H9 (cell line): ENCODE data around the gene SKIL. TPM values are rescaled to one million over a fixed set of nuclear protein-coding genes. Genes with fewer than 3 reads are reported as not detected.

Experiments
- DNase-seq: peaks from one replicate; pipeline ENCODE4 v3.0.0-alpha.2; 2017
- H2AFZ ChIP-seq: one replicate; pipeline ENCODE4 v1.6.1; 2013; ENCODE audit warnings: mild to moderate bottlenecking, low read length, control low read depth, moderate library complexity
- H2AK5ac ChIP-seq: 2 replicates; pipeline ENCODE4 v1.6.1; 2013; ENCODE audit warnings: low read length, control low read depth, mixed read lengths; ENCODE audit not compliant: insufficient read length
- H2BK120ac ChIP-seq: one replicate; pipeline ENCODE4 v1.6.1; 2013; ENCODE audit warnings: low read depth, mild to moderate bottlenecking, low read length, control low read depth, inconsistent platforms; ENCODE audit not compliant: poor library complexity, severe bottlenecking
- H2BK12ac ChIP-seq: 2 replicates; pipeline ENCODE4 v1.6.1; 2013; ENCODE audit warnings: low read length, control low read depth, mixed read lengths, low read depth; ENCODE audit not compliant: insufficient read length
- H2BK15ac ChIP-seq: 2 replicates; pipeline ENCODE4 v1.6.1; 2013; ENCODE audit warnings: low read depth, low read length, control low read depth
- H2BK20ac ChIP-seq: one replicate; pipeline ENCODE4 v1.6.1; 2013; ENCODE audit warnings: low read depth, mild to moderate bottlenecking, low read length, control low read depth, inconsistent platforms; ENCODE audit not compliant: poor library complexity, severe bottlenecking
- H2BK5ac ChIP-seq: 2 replicates; pipeline ENCODE4 v1.6.1; 2013; ENCODE audit warnings: low read length, control low read depth, mixed read lengths; ENCODE audit not compliant: insufficient read length
- H3K14ac ChIP-seq: 2 replicates; pipeline ENCODE4 v1.6.1; 2013; ENCODE audit warnings: low read length, control low read depth; ENCODE audit not compliant: insufficient read depth
- H3K18ac ChIP-seq: 2 replicates; pipeline ENCODE4 v1.6.1; 2013; ENCODE audit warnings: low read depth, mild to moderate bottlenecking, mixed read lengths, low read length, control low read depth; ENCODE audit not compliant: insufficient read length
- H3K23ac ChIP-seq: 2 replicates; pipeline ENCODE4 v1.6.1; 2013; ENCODE audit warnings: low read length, control low read depth, mixed read lengths, low read depth; ENCODE audit not compliant: insufficient read length
- H3K23me2 ChIP-seq: 2 replicates; pipeline ENCODE4 v1.6.1; 2013; ENCODE audit warnings: low read depth, mild to moderate bottlenecking, mixed read lengths, low read length, control low read depth; ENCODE audit not compliant: insufficient read length, poor library complexity, severe bottlenecking
- H3K27ac ChIP-seq: 2 replicates; pipeline ENCODE4 v1.5.1; 2013; ENCODE audit warnings: low read length, control low read depth, mixed read lengths, low read depth; ENCODE audit not compliant: insufficient read length
- H3K27me3 ChIP-seq: 2 replicates; pipeline ENCODE4 v1.6.1; 2013; ENCODE audit warnings: low read length, control low read depth, inconsistent platforms; ENCODE audit not compliant: insufficient read depth
- H3K4ac ChIP-seq: 2 replicates; pipeline ENCODE4 v1.6.1; 2013; ENCODE audit warnings: low read depth, mild to moderate bottlenecking, control low read depth, inconsistent platforms, low read length, moderate library complexity
- H3K4me1 ChIP-seq: 2 replicates; pipeline ENCODE4 v1.6.1; 2013; ENCODE audit warnings: low read length, control low read depth, inconsistent platforms; ENCODE audit not compliant: insufficient read depth
- H3K4me2 ChIP-seq: 2 replicates; pipeline ENCODE4 v1.6.1; 2013; ENCODE audit warnings: low read length, control low read depth, mixed read lengths; ENCODE audit not compliant: insufficient read length, insufficient read depth
- H3K56ac ChIP-seq: 2 replicates; pipeline ENCODE4 v1.6.1; 2013; ENCODE audit warnings: low read depth, mild to moderate bottlenecking, mixed read lengths, low read length, control low read depth; ENCODE audit not compliant: insufficient read length
- H3K79me1 ChIP-seq: 2 replicates; pipeline ENCODE4 v1.6.1; 2013; ENCODE audit warnings: low read depth, mild to moderate bottlenecking, moderate library complexity, low read length, control low read depth, inconsistent platforms; ENCODE audit not compliant: insufficient read depth, poor library complexity, severe bottlenecking
- H3K79me2 ChIP-seq: 2 replicates; pipeline ENCODE4 v1.6.1; 2013; ENCODE audit warnings: low read length, control low read depth, inconsistent platforms; ENCODE audit not compliant: insufficient read depth
- H3K9ac ChIP-seq: 2 replicates; pipeline ENCODE4 v1.6.1; 2013; ENCODE audit warnings: low read length, control low read depth, mixed read lengths; ENCODE audit not compliant: insufficient read length; ENCODE audit errors: extremely low read depth
- H3K9me3 ChIP-seq: one replicate; pipeline ENCODE4 v1.6.1; 2013; ENCODE audit warnings: low read depth, low read length, inconsistent platforms; ENCODE audit not compliant: control insufficient read depth
- H3T11ph ChIP-seq: one replicate; pipeline ENCODE4 v1.6.1; 2013; ENCODE audit warnings: mild to moderate bottlenecking, low read length, control low read depth, inconsistent platforms
- H4K20me1 ChIP-seq: one replicate; pipeline ENCODE4 v1.6.1; 2013; ENCODE audit not compliant: control insufficient read depth, insufficient read length, insufficient read depth
- H4K5ac ChIP-seq: 2 replicates; pipeline ENCODE4 v1.6.1; 2013; ENCODE audit warnings: low read depth, mild to moderate bottlenecking, mixed read lengths, low read length, control low read depth; ENCODE audit not compliant: insufficient read length
- H4K8ac ChIP-seq: replicated peaks from 2 replicates; pipeline ENCODE4 v1.6.1; 2013; ENCODE audit warnings: low read length, control low read depth, mixed read lengths, low read depth; ENCODE audit not compliant: insufficient read length
- H4K91ac ChIP-seq: 2 replicates; pipeline ENCODE4 v1.6.1; 2013; ENCODE audit warnings: low read depth, mild to moderate bottlenecking, moderate library complexity, mixed read lengths, low read length, control low read depth; ENCODE audit not compliant: insufficient read length
- H3K27ac Mint-ChIP-seq, 3 experiments: 2 replicates in 2 of 3; 3 replicates in 1 of 3; pipeline ENCODE4 v1.8.0; 2020 to 2021; ENCODE audit warnings: mixed read lengths in 3 of 3, mild to moderate bottlenecking in 1 of 3, moderate library complexity in 1 of 3
- H3K27me3 Mint-ChIP-seq: 2 replicates; pipeline ENCODE4 v1.8.0; 2021; ENCODE audit warnings: low read depth, mild to moderate bottlenecking, moderate library complexity, mixed read lengths
- H3K36me3 Mint-ChIP-seq, 3 experiments: 2 replicates in 2 of 3; 3 replicates in 1 of 3; pipeline ENCODE4 v1.8.0; 2020 to 2021; ENCODE audit warnings: low read depth in 3 of 3, mixed read lengths in 3 of 3; ENCODE audit not compliant: insufficient read depth in 1 of 3
- H3K4me1 Mint-ChIP-seq, 2 experiments: 2 replicates each; pipeline ENCODE4 v1.8.0; 2020; ENCODE audit warnings: mixed read lengths in 2 of 2
- H3K4me3 Mint-ChIP-seq, 2 experiments: 2 replicates in 1 of 2; 3 replicates in 1 of 2; pipeline ENCODE4 v1.8.0; 2020 to 2021; ENCODE audit warnings: mild to moderate bottlenecking in 2 of 2, mixed read lengths in 2 of 2, moderate library complexity in 1 of 2
- H3K9me3 Mint-ChIP-seq, 2 experiments: 2 replicates in 1 of 2; 3 replicates in 1 of 2; pipeline ENCODE4 v1.8.0; 2020; ENCODE audit warnings: mild to moderate bottlenecking in 2 of 2, mixed read lengths in 2 of 2, moderate library complexity in 1 of 2
- CTCF ChIP-seq: fragments of 200-600 bp; sonication (generic); conservative IDR thresholded peaks from 3 replicates; pipeline ENCODE4 v1.8.0; 2021; ENCODE audit warnings: antibody characterized with exemption, mild to moderate bottlenecking
- WGBS: extraction: QIAGEN DNeasy Blood & Tissue Kit; methylation state at CpG from one replicate; pipeline ENCODE4 v1.1.7; 2013; ENCODE audit warnings: missing lambda C conversion rate, low lambda C conversion rate, mixed read lengths; ENCODE audit not compliant: insufficient read length; ENCODE audit errors: extremely low coverage; 5-methylcytosine and 5-hydroxymethylcytosine counted together
- total RNA-seq: library from RNA; stranded (reverse); gene quantifications from 2 replicates; pipeline ENCODE4 v1.2.1, GENCODE V29; 2021

Gene SKIL
- total RNA-seq, 1 experiment from 2014 or later: 170 TPM

GRCh38 chr3:170438836-170439235, 81.3 kb downstream of the SKIL start:
- Histone ChIP-seq H3K23me2 (no peaks in the 10 kb centered on the region), H2BK20ac (no peak overlapping the region), H2BK5ac (no peak overlapping the region), H3T11ph (no peak overlapping the region), H2AK5ac (no peak overlapping the region), H4K8ac (no peak overlapping the region), H3K23ac (no peak overlapping the region), H3K27ac (no peak overlapping the region), H3K4ac (no peak overlapping the region), H3K18ac (no peak overlapping the region), H4K20me1 (no peaks in the 10 kb centered on the region), H3K27me3 (no peaks in the 10 kb centered on the region), H4K5ac (no peak overlapping the region), H2BK120ac (no peak overlapping the region), H3K79me2 (no peaks in the 10 kb centered on the region; the same call in 1 of the 2 replicates), H4K91ac (no peak overlapping the region), H3K79me1 (no peaks in the 10 kb centered on the region), H3K9me3 (no peaks in the 10 kb centered on the region), H3K14ac (no peak overlapping the region), H3K56ac (no peak overlapping the region), H2AFZ (no peak overlapping the region), H3K9ac (no peak overlapping the region), H2BK12ac (no peak overlapping the region), H3K4me1 (peaks cover 3% of the 10 kb centered on the region; the same call in 1 of the 2 replicates), H3K4me2 (no peak overlapping the region), H2BK15ac (no peak overlapping the region)
- WGBS: no CpG with 5 or more reads among the region's 1 CpG
- no peaks in the 10 kb centered on the region; a peak in 2 of 7 replicates for H3K36me3 Mint-ChIP-seq
- H3K27me3 Mint-ChIP-seq: peaks cover 4% of the 10 kb centered on the region; the same call in 1 of the 2 replicates
- TF ChIP-seq CTCF: no peak
- H3K27ac Mint-ChIP-seq: no peak overlapping the region
- peaks cover 9 to 13% of the 10 kb centered on the region in 2 experiments for H3K4me1 Mint-ChIP-seq
- no peak for DNase-seq
- no peak overlapping the region for H3K4me3 Mint-ChIP-seq
- no peaks in the 10 kb centered on the region for H3K9me3 Mint-ChIP-seq
